ENCODE data around the gene KCNH8.
"Not testable (repeated sequence)": the region's sequence is repeated elsewhere in the genome, so short reads cannot be mapped to it uniquely, and the experiment has no call there.

Gene KCNH8

DNA sequence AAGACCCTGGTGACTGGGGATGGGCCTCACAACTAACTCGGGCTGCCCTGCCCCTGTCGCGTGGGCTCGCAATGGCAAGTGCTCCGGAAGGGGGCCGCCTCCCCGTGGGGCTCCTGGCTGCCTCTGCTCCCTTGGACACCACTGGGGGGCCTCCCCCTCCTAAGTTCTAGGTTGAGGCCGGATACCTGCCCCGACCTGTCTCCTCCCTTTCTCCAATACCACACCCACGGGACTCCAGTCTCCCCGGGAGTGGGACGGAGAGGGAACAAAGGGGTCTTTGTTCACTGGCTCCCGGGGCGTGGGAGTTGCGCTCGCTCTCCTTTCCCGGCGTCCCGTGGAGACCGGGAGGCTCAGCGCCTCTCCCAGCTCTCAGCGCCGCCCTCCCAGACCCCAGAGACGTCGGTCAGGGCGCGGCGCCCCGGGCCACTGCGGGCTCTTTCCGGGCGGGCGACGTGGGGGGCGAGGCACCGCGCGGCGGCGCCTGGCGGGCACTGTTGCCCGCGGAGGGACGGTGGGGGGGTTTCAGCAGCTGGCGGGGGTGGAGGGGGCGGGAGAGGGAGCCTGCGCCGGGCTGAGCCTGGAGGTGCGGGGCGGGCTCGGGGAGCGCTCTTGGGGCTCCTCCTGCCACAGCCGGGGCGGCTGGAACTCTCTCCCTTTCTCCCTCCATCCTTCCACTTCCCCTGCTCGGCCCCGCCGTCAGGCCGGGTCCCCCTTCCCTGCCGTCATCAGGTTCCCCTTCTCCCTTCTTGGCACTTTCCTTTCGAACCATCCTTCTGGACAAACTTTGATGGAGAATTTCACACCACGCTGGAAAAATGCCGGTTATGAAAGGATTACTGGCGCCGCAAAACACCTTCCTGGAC lies at the start of gene KCNH8:
Gene KCNH8 (plus strand): TSS at position 606 of the 863 bp plus-strand sequence. CDS start 210 bp downstream, at position 816.
- peak; percentile 61 for DNase-seq

DNA sequence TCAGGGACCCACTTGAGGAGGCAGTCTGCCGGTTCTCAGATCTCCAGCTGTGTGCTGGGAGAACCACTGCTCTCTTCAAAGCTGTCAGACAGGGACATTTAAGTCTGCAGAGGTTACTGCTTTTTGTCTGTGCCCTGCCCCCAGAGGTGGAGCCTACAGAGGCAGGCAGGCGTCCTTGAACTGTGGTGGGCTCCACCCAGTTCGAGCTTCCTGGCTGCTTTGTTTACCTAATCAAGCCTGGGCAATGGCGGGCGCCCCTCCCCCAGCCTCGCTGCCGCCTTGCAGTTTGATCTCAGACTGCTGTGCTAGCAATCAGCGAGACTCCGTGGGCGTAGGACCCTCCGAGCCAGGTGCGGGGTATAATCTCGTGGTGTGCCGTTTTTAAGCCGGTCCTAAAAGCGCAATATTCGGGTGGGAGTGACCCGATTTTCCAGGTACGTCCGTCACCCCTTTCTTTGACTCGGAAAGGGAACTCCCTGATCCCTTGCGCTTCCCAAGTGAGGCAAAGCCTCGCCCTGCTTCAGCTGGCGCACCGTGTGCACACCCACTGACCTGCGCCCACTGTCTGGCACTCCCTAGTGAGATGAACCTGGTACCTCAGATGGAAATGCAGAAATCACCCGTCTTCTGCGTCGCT lies 45.5 kb upstream of the KCNH8 start:
- not testable (repeated sequence) for DNase-seq

DNA sequence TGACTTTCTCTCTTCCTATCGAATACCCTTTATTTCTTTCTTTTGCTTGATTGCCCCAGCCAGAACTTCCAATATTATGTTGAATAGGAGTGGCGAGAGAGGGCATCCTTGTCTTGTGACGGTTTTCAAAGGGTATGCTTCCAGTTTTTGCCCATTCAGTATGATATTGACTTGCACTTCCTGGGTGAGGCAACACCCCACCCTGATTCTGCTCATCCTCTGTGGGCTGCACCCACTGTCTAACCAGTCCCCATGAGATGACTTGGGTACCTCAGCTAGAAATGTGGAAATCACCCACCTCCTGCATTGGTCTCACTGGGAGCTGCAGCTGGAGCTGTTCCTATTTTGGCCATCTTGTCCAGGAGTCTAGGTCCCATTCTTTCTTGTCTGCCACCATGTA lies 44.8 kb upstream of the KCNH8 start:
- DNase-seq: no peak

DNA sequence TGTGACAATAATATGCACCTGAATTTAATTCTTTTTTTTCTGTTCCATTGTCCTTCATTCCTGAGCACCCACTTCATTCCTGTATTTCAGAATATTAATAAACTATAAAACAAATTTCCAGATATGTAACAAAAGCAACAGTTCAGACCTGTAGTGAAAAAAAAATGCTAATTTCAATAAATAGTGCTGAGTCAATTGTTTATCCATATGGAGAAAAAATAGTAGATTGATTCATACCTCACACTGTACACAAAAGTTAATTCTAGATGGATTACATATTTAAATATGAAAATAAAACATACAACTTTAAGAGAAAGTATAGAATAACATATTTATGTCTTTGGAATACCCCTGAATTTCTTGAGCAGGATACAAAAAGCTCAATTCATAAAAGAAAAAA lies 43.9 kb upstream of the KCNH8 start:
- DNase-seq: no peak

DNA sequence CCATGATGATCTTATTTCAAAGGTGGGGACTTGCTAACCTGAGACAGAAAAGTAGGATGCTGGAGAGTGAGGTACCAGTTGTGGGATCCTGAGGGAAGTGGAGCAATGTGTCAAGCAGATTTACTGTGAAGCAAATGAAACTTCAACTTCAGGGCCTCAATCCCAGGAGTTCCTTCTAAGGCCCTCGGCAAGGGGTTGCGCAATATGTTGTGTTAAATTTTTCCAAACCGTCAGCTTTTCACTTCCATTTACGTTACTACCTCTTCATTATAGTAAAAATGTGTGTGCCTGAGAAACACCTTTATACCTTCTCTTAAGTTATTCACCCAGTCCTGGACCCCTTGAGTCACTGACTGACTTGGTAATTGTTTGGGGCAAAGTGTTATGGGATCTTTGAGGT lies 42.5 kb upstream of the KCNH8 start:
- DNase-seq: no peak

DNA sequence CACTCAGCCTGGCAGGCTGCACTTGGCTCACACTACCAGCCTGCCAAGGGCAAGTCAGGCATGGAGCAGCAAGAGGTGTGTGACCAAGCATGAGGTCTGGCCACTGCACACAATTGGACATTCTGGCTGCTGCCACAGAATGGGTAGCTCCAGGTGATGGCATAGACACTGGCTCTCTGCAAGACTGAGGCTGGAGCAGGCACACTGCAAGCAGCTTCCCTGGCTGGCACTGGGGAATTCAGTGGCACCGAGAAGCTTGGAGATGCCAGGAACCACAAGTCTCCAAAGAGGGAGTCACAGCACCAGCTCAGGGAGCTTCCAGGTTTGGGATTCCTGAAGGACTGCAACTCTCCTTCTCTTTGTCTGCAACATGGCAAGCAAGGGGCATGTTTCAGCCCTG lies 42.0 kb upstream of the KCNH8 start:
- DNase-seq: no peak

DNA sequence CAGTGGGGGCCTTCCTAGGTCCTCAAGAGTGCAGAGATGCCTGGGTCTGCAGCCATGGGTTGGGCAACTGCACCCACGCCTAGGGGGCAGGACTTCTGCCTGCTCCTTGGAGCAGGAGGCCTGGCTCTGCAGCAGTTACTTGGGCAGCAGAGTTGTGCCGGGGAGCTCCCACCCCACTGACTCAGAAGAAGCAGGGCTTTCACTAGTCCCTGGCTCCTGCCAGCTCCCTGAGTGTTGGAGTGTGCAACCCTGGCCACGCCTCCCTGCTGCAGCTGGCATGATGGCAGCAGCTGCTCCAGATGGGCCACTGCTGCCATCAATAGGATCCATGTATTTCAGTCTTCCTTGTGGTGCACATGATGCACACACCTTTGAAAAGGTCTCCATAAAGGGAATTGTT lies 40.6 kb upstream of the KCNH8 start:
- no peak for DNase-seq

DNA sequence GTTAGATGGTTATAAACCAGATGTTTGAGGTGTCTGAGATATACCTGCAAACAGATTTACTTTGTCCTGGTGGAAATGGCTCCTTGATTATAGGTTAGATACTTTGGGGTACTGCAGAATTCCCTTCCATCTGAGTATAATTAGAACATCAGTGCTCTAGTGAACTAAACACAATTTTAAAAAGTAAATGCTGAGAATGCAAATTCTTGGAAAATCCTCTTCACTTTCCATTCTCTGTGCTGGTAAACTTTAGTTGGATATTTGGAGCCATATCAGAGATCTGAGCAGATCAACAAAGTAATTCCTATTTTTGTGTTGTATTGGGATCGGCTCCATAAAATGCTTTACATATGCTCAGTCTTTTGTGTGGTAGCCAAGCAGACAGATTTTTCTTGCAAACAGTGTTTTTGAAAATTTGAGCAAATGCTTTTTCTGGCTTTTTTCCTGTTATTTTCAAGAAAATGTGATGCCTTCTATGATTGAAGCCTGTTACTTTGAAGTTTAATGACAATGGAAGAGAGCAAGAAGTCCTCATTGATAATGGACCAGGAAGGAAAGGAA lies 37.9 kb upstream of the KCNH8 start:
- DNase-seq: no peak

DNA sequence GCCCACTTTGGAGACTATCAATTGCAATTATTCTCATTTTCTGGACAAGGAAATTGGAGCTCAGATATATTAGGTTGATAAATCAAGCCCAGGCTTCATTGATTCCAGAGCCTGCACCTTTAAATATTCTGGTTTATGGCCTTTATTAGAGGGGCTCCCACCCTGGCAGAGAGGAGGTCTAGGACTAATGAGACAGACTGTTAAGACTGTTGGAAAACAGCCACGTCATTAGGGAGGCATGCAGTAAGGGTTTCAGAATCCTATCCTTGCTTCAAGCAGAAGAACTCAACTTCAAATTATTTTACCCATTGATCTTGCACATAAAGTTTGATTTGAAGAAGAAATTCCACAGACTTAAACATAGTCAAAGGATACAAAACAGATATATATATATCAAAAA lies 33.8 kb upstream of the KCNH8 start:
- DNase-seq: no peak

DNA sequence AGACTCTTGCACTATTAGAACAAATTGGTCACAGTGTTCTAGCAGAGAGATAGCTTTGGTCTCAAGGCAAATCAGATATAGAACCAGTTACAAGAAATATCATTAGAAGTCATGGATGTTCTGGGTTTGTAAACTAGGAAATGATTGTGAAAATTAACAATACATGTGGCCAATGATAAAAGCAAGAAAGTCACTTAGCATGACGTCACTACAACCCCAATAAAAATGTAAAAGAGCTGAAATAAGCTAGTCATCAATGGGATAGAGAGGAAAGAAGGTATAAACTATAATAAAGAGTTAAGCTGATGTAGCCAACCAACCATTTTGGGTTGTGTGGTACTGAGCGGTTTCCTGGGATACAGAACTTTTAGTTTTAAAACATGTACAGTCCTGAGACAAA lies 32.1 kb upstream of the KCNH8 start:
- no peak for DNase-seq

DNA sequence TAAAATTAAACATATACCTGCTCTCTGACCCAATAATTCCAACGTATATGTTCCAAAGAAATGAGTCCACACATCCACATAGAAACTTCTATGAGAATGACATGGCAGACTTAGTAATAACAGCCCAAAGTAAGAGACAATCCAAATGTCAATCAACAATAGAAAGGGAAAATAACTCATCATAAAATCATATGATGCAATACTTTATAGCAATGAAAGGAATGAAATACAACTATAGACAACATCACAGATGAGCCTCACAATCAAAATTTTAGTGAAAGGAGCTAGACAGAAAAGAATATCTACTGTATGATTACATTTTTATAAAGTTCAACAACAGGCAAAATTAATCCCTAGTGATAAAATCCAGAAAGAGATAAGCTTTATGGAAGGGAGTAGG lies 23.6 kb upstream of the KCNH8 start:
- no peak for DNase-seq

DNA sequence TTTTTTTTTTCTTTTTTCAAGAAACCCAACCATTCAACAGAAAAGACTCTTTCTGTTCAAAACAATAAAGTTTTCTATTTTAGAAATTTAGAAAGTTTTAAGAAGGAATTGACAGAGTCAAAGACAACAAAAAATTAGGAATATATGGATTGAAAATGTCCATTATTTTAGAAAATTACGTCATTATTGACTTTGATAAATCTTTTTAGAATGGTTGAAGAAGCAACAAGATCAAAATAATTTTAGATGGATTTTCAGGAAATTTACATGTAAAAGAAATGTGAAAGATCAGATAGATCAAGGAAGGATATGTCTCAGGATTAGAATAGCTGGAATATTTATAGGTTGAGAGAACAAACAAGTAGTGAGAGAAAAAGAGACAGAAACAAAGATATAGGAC lies 8.4 kb upstream of the KCNH8 start:
- no peak for DNase-seq

DNA sequence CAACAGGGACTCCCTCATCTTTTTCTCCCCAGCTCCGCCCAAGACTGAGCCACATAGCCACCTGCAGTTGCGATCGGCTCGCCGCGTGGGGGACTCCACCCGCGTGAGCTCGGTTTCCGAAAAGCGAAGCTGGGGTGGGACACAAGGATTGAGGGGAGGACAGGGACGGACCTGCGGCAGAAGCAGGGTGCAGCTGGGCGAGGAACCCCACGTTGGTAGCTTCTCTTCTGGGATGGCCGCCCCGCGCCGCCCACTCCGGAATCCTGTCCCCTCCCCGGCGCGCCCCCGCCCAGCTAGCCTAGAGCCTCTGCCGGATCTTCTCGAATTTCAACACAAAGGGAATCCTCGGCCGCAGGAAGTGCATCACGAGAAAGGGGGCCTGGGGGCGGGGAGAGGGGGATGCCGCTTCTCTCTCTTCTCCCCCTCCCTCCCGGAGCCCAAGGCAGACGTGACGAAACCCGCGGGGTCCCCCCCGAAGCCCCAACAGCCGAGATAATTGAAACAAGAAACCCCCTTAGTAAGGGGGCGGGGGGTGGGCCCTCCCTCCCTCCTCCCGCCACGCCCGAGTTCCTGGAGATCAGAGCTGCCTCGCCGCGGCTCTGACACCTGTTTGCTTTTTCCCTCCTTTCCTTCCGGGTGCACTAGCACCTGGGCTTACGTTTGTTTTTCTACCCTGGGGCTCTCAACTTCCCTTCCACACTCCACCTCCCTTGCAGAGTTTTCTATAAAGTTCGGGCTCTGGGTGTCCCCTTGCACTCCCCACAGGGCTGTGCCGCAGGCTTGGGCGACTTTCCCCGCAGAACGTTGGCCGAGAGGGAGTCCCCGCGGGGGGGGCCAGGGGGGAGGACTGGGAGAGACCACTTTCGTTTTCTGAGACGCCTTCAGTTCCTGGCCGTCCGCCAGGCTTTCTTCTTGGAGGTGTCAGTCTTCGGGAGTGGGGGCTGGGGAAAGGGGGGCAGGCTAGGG lies 1.3 kb upstream of the KCNH8 start:
- peak; percentile 80 for DNase-seq

DNA sequence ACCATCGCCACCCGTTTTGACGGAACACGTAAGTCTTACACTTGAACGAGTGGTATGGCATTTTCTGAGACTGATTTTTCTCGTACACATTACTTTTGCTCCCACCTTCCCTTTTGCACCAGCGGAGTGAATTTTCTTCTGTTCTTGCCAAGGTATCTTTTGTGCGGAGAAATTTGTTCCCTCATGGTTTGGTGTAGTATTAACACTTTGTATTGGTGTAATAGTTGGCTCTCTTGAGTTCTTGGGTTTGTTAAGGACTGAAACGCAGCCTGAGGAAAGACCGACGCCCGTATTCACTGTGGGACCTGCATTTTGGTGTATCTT lies 420 bp downstream of the KCNH8 start:
- DNase-seq: no peak

DNA sequence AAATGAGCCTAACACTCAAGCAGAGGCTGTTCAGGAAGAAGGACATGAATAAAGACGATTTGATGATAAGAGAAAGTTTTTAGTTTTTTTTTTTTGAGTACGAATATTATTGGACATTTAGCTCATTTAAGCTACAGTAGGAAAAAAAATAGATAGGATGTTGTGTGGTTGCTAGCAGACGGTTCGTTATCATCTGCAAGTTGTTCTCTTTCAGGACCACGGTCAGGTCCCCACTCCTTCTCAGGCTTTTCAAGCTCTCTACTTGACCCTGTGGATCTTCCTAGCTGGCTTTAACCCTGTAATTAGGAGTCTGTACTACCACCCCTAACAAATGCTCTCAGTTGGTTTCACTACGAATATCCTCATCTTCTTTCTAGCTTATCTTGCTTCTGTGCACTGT lies 1.1 kb downstream of the KCNH8 start:
- DNase-seq: no peak

DNA sequence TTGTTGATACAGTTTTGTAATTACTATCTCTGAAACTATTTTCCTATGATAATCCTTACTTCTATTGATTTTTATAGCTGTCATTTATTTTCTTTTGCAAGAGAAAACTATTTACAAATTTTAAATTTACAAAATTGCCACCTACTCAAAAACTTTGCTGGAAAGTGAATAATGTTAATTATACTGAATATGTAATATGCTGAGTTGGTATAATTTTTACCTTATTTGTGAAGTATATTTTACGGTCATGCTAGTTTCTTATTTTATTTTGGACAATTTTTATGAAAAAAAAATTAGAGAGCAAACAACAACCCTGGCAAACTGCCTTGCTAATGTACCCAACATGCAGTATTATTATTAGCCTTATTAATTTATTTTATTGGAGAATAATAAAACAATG lies 2.9 kb downstream of the KCNH8 start:
- no peak for DNase-seq

DNA sequence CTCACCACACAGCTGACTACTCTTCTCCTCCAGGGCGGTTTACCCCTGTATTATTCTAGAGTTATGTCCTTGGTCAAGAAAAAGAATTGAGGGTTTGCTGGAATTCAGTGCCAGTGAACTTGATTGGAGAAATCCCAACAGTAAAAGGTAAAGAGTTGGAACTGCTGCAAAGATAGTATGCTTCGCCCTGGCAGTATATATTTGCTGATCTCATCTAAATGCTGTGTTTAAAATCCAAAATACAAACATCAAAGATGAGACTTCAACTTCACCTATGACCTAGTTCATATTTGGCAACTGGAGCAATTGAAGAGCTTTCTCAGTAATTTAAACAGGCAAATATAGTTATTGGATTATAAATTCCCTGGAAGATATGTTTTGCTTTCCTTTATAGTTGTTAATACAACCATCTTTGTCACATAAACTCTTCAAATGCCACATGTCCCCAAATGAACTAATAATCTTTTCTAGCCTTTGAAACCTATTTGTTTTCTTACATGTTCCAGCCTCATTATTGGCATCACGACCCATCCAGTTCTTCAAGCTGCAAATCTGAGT lies 6.5 kb downstream of the KCNH8 start:
- DNase-seq: no peak

DNA sequence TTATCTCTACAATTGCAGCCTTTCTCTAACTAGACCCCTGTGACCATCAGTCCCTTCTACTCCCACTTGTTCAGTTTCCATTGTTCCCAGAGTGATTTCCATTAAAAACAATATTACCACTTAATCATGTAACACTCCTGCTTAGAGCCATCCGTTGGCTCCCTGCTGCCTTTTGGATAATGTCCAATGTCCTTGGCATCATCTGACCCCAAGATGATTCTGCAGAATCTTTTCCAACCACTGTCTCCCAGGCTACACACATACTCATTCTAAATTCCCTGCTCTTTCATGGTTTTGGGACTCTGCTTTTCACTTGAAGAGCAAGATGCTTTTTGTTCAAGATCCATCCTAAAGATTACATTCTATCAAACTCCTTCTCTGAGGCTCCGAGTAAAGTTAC lies 7.1 kb downstream of the KCNH8 start:
- no peak for DNase-seq

DNA sequence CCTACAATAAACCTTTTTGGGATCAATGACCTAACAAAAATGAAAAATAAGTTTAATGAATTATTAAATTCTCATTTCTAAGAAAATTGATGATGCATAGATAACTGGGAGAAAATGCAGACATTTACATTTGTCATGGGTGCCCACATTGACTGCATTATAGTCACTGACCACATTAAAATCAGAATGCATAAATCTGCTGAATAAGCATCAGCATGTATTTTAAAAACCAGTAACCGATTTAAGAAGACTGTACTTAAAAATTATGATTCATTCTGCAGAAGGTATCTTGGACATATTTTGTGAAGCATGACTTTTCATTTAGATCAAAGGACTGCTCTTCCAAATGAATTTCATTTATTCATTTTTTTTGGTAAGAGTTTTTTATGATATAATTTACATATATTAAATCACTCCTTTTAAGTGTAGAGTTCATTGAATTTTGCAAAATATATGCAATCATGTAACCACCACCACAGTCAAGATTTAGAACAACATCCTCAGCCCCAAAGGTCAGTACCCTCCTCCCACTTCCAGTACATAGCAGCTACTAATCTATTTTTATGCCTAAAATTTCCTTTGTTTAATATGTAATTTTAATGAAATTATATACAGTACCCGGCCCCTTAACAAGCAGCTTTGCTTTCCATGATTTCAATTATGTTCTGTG lies 11.8 kb downstream of the KCNH8 start:
- DNase-seq: no peak

DNA sequence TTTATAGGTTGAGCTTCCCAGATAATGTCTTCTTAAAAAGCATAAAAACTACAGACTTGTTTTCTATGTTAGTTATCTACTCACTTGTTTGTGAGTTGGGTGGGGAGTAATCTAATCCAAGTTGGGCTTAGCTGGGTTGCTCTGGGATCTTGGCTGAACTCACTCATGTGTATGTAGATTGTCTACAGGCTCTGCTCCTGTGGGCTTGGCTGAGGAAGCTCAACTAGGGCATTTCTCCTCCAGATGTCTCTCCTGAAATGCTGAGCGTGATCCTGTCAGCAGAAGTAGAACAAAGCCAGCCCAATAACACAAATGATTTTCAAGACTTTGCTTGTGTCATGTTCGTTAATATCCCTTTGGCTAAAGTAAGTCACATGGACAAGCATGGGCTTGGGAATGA lies 17.3 kb downstream of the KCNH8 start:
- no peak for DNase-seq

DNA sequence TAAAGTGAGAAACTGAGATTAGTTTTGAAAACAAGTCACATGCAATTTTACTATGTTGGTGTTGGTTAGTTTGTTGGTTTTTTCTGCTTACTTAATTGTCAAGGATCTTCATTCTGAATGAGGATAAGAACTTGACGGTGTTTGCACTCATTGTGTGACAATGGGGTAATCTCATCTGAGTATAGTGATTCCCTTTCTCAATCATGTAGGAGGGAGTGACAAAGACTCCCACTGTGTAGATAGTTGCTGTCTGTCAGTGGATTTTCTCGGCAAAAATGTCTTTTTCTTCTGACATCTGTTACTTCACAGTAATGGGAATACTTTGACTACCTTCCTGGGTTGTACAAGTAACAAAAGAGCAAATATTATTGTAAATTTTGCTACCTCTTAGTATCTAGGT lies 23.5 kb downstream of the KCNH8 start:
- DNase-seq: no peak

DNA sequence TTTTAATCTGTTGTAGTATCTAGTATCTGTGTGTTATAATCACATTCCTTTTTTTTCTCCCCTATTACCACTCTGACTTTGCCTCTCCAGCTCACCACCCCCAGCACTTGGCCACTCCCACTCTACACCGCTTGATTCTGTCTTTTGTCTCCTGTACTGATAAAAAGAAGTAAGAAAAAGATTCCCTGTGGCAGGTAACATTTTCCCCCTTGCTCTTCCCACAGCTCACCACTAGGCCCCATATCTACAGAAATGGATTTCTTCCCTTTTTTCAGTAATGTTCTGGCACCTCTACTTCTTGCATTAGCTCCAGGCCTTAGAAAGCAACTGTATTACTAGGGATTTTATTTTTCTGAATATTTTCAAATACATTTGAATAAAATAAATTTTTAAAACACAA lies 25.6 kb downstream of the KCNH8 start:
- no peak for DNase-seq

All from activated CD8-positive, alpha-beta memory T cell treated with anti-CD3 and anti-CD28 coated beads for 24 hours (primary cell).